ENCODE results near the gene BAHCC1. TPM values are rescaled to one million over a fixed set of nuclear protein-coding genes. Genes with fewer than 3 reads are reported as not detected.
A peak's percentile ranks its signal among the peaks of the same experiment; 100 is the strongest.
"Not testable (repeated sequence)": the region's sequence is repeated elsewhere in the genome, so short reads cannot be mapped to it uniquely, and the experiment has no call there.

The BAHCC1 gene
- total RNA-seq, 2 experiments from 2014 or later: 0.05 TPM; not detected in 1

DNA sequence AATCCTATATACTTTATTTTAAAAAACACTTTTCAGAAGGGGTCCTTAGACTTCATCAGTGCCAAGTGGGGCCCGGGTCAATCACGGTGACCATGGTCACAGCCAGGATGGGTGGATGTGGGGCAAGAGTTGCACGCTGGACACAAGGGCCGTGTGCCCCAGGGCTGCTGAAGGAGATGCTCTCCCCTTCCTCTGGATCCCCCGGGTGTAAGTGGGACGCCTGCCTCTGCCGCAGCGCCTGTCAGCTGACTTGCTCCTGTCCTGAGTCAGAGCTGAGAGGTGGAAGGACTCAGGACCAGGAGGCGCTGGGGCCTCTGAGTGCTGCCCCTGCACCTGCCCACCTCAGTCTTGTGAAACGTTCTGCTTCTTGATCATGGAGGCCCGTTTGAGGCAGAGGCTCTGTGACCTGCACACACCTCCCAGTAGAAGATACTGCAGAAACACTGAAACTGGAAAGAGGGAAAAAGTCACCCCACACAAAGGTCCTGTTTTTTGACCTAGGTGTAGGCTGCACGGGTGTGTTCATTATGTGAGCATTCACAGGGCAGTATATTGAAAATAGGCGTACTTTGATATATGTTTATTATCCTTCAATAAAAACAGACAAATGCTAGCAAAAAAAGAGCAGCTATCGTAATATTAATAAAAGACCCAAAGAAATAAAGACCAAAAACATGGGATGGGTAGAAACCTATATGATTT lies 40.9 kb upstream of the BAHCC1 start:
- Mint-ChIP-seq H3K27ac (no peak overlapping the region), H3K9me3 (ENCODE audit: low read depth) (no peaks in the 10 kb centered on the region), H3K36me3 (ENCODE audit: low read depth) (no peaks in the 10 kb centered on the region), H3K27me3 (peaks cover 10% of the 10 kb centered on the region), H3K4me3 (no peak overlapping the region), H3K4me1 (no peaks in the 10 kb centered on the region)
- no peak for DNase-seq
- intact Hi-C loops (cut with DNase I, micrococcal nuclease): no loop called here
- ATAC-seq: no peak
- POLR2A ChIA-PET: no interaction called here
- CTCF ChIA-PET: interaction anchor here (0.7 kb wide), 1 partner anchor 87 kb away, joined by 3 read pairs; no protein-coding TSS in a partner anchor

- no peak overlapping the region for H3K4me3 Mint-ChIP-seq
- intact Hi-C loops (cut with DNase I, micrococcal nuclease): no loop called here
- CTCF ChIA-PET: interaction anchor here (0.7 kb wide), 1 partner anchor 86 kb away, joined by 3 read pairs; no protein-coding TSS in a partner anchor
- no peaks in the 10 kb centered on the region for H3K4me1 Mint-ChIP-seq
- H3K36me3 Mint-ChIP-seq (ENCODE audit: low read depth): no peaks in the 10 kb centered on the region
- POLR2A ChIA-PET: no interaction called here
- peaks cover 10% of the 10 kb centered on the region for H3K27me3 Mint-ChIP-seq
- DNase-seq: no peak
- no peaks in the 10 kb centered on the region for H3K9me3 Mint-ChIP-seq (ENCODE audit: low read depth)
- no peak overlapping the region for H3K27ac Mint-ChIP-seq
- no peak for ATAC-seq
Measured at GRCh38 chr17:81354954-81355347, 40.3 kb upstream of the BAHCC1 start.

- ATAC-seq: no peak
- peaks cover 29% of the 10 kb centered on the region for H3K27me3 Mint-ChIP-seq
- H3K4me1 Mint-ChIP-seq: no peaks in the 10 kb centered on the region
- no peaks in the 10 kb centered on the region for H3K36me3 Mint-ChIP-seq (ENCODE audit: low read depth)
- no peak overlapping the region for H3K4me3 Mint-ChIP-seq
- H3K27ac Mint-ChIP-seq: no peak overlapping the region
- ChIA-PET POLR2A (no interaction called here), CTCF (interaction anchor here (0.6 kb wide), 1 partner anchor 248 kb away, joined by 3 read pairs; no protein-coding TSS in a partner anchor)
- DNase-seq: no peak
- intact Hi-C loops (cut with DNase I, micrococcal nuclease): no loop called here
- no peaks in the 10 kb centered on the region for H3K9me3 Mint-ChIP-seq (ENCODE audit: low read depth)
Measured at GRCh38 chr17:81359218-81359617, 36.0 kb upstream of the BAHCC1 start.

GRCh38 chr17:81362001-81362400 lies 33.3 kb upstream of the BAHCC1 start:
- POLR2A ChIA-PET; CTCF ChIA-PET; H3K36me3 Mint-ChIP-seq (ENCODE audit: low read depth); H3K27ac Mint-ChIP-seq; DNase-seq; intact Hi-C loops (cut with DNase I, micrococcal nuclease); H3K4me3 Mint-ChIP-seq; H3K9me3 Mint-ChIP-seq (ENCODE audit: low read depth): not testable (repeated sequence)
- Mint-ChIP-seq H3K4me1 (peaks cover 16% of the 10 kb centered on the region), H3K27me3 (peaks cover 36% of the 10 kb centered on the region)
- ATAC-seq: peak; percentile 14

GRCh38 chr17:81364278-81365147 lies 30.7 kb upstream of the BAHCC1 start:
- Mint-ChIP-seq H3K4me3 (no peak overlapping the region), H3K27me3 (peaks cover 34% of the 10 kb centered on the region), H3K4me1 (peaks cover 16% of the 10 kb centered on the region), H3K9me3 (ENCODE audit: low read depth) (no peaks in the 10 kb centered on the region), H3K36me3 (ENCODE audit: low read depth) (no peaks in the 10 kb centered on the region), H3K27ac (no peak overlapping the region)
- CTCF ChIA-PET: interaction anchor here (0.5 to 1.3 kb wide), 4 partner anchors 9 to 341 kb away, joined by 3 read pairs; no protein-coding TSS in a partner anchor
- POLR2A ChIA-PET: no interaction called here
- DNase-seq: no peak
- intact Hi-C loops (cut with DNase I, micrococcal nuclease): no loop called here
- no peak for ATAC-seq

GRCh38 chr17:81365148-81365600 lies 30.1 kb upstream of the BAHCC1 start:
- Mint-ChIP-seq H3K4me3 (no peak overlapping the region), H3K27me3 (peaks cover 34% of the 10 kb centered on the region), H3K36me3 (ENCODE audit: low read depth) (no peaks in the 10 kb centered on the region), H3K9me3 (ENCODE audit: low read depth) (no peaks in the 10 kb centered on the region), H3K4me1 (peaks cover 16% of the 10 kb centered on the region), H3K27ac (no peak overlapping the region)
- ChIA-PET CTCF (interaction anchor here (1.1 kb wide), 1 partner anchor 32 kb away, joined by 3 read pairs; no protein-coding TSS in a partner anchor), POLR2A (interaction anchor here (0.6 kb wide), 1 partner anchor 443 kb away, joined by 4 read pairs; no protein-coding TSS in a partner anchor)
- intact Hi-C loops (cut with DNase I, micrococcal nuclease): no loop called here
- DNase-seq: peak; percentile 70
- peak; percentile 76 for ATAC-seq

GRCh38 chr17:81365601-81366585 lies 29.4 kb upstream of the BAHCC1 start:
- Mint-ChIP-seq H3K36me3 (ENCODE audit: low read depth) (no peaks in the 10 kb centered on the region), H3K4me3 (no peak overlapping the region), H3K9me3 (ENCODE audit: low read depth) (no peaks in the 10 kb centered on the region), H3K27me3 (peaks cover 30% of the 10 kb centered on the region), H3K4me1 (peaks cover 16% of the 10 kb centered on the region), H3K27ac (no peak overlapping the region)
- intact Hi-C loops (cut with DNase I, micrococcal nuclease): no loop called here
- ATAC-seq (peak; percentile 71), DNase-seq (peak; percentile 55)
- POLR2A ChIA-PET: interaction anchor here (0.6 kb wide), 1 partner anchor 442 kb away, joined by 4 read pairs; no protein-coding TSS in a partner anchor
- CTCF ChIA-PET: interaction anchor here (1.1 kb wide), 1 partner anchor 31 kb away, joined by 3 read pairs; no protein-coding TSS in a partner anchor

DNA sequence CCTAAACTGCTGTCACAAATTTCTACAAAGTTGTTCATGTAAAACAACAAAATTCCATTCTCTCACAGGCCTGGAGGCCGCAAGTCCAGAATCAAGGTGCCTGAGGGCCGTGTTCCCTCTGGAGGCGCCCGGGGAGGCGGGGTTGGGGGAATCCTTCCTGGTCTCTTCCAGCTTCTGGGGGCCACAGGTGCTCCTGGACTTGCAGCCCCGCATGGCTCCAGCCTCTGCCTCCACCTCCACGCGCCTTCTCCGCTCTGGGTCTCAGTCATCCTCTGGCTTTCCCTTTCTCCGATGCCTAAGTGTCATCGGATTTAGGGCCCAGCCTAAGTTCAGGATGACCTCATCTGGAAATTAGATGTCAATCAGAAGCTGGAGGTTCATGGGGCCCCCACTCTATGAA lies 28.6 kb upstream of the BAHCC1 start:
- Mint-ChIP-seq H3K27ac (no peak overlapping the region), H3K4me3 (no peak overlapping the region), H3K27me3 (peaks cover 28% of the 10 kb centered on the region), H3K36me3 (ENCODE audit: low read depth) (no peaks in the 10 kb centered on the region), H3K9me3 (ENCODE audit: low read depth) (no peaks in the 10 kb centered on the region), H3K4me1 (peaks cover 16% of the 10 kb centered on the region)
- no peak for ATAC-seq
- CTCF ChIA-PET: no interaction called here
- intact Hi-C loops (cut with DNase I, micrococcal nuclease): no loop called here
- POLR2A ChIA-PET: no interaction called here
- DNase-seq: no peak

DNA sequence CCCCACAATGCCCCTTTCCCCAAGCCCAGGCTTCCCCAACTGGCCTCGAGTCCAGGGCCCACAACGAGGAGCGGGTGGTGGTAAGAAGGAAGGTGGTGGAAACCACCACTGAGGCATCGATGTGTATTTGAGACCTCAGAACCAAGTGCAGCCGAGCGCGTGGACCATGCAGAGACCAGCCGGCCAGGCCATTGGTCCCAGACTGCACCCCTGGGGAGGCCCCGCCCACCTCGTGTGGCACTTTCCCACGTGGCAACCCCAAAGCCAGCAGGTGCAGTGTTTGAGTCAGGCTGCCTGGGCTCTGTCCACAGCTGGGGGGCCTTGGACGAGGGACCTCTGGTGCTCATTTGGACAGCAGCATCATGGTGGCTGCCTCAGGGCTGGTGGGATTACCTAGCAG lies 28.1 kb upstream of the BAHCC1 start:
- ATAC-seq (no peak), DNase-seq (no peak)
- no peaks in the 10 kb centered on the region for H3K36me3 Mint-ChIP-seq (ENCODE audit: low read depth)
- intact Hi-C loops (cut with DNase I, micrococcal nuclease): no loop called here
- no peak overlapping the region for H3K4me3 Mint-ChIP-seq
- H3K9me3 Mint-ChIP-seq (ENCODE audit: low read depth): no peaks in the 10 kb centered on the region
- POLR2A ChIA-PET: no interaction called here
- peaks cover 16% of the 10 kb centered on the region for H3K4me1 Mint-ChIP-seq
- no peak overlapping the region for H3K27ac Mint-ChIP-seq
- peaks cover 25% of the 10 kb centered on the region for H3K27me3 Mint-ChIP-seq
- CTCF ChIA-PET: no interaction called here

GRCh38 chr17:81368161-81369022 lies 26.9 kb upstream of the BAHCC1 start:
- ChIA-PET POLR2A (no interaction called here), CTCF (interaction anchor here (0.6 kb wide), 1 partner anchor 115 kb away, joined by 3 read pairs; no protein-coding TSS in a partner anchor)
- no peak overlapping the region for H3K27ac Mint-ChIP-seq
- peaks cover 16% of the 10 kb centered on the region for H3K4me1 Mint-ChIP-seq
- DNase-seq: no peak
- no peak overlapping the region for H3K4me3 Mint-ChIP-seq
- no peaks in the 10 kb centered on the region for H3K9me3 Mint-ChIP-seq (ENCODE audit: low read depth)
- intact Hi-C loops (cut with DNase I, micrococcal nuclease): no loop called here
- H3K27me3 Mint-ChIP-seq: peaks cover 16% of the 10 kb centered on the region
- H3K36me3 Mint-ChIP-seq (ENCODE audit: low read depth): no peaks in the 10 kb centered on the region
- no peak for ATAC-seq

All from activated CD4-positive, alpha-beta T cell treated with anti-CD3 and anti-CD28 coated beads for 36 hours (primary cell).